LNCAP (cell line): ENCODE measurements around the gene PTPN11.

ENCODE experiments used
- CTCF ChIP-seq: fragments of 450-650 bp; IDR thresholded peaks from 2 replicates; pipeline ENCODE4 v1.5.1; 2017; ENCODE audit warnings: mild to moderate bottlenecking

The PTPN11 gene

GRCh38 chr12:112430929-112431328, 12.2 kb downstream of the PTPN11 start:
- no peak for TF ChIP-seq CTCF

- TF ChIP-seq CTCF: no peak
These were observed 13.2 kb downstream of the PTPN11 start for GRCh38 chr12:112431965-112432364.

GRCh38 chr12:112433551-112433950, 14.8 kb downstream of the PTPN11 start:
- TF ChIP-seq CTCF: no peak

GRCh38 chr12:112439769-112440168, 21.0 kb downstream of the PTPN11 start:
- TF ChIP-seq CTCF: no peak

- TF ChIP-seq CTCF: no peak
These were observed 25.2 kb downstream of the PTPN11 start for GRCh38 chr12:112443916-112444315.

- TF ChIP-seq CTCF: no peak
These were observed 27.4 kb downstream of the PTPN11 start for GRCh38 chr12:112446008-112446725.

GRCh38 chr12:112447106-112447505, 28.4 kb downstream of the PTPN11 start:
- no peak for TF ChIP-seq CTCF

- TF ChIP-seq CTCF: no peak
These were observed 32.0 kb downstream of the PTPN11 start for GRCh38 chr12:112450725-112451124.
